HG02981 (cell line): ENCODE results near the gene NRIP2.

Experiments used
- ATAC-seq: cut with Tn5 transposase; IDR thresholded peaks from one replicate; pipeline ENCODE4 v1.9.1; 2021; ENCODE audit warnings: mild to moderate bottlenecking, moderate library complexity; ENCODE audit not compliant: unreplicated experiment

Gene NRIP2

DNA sequence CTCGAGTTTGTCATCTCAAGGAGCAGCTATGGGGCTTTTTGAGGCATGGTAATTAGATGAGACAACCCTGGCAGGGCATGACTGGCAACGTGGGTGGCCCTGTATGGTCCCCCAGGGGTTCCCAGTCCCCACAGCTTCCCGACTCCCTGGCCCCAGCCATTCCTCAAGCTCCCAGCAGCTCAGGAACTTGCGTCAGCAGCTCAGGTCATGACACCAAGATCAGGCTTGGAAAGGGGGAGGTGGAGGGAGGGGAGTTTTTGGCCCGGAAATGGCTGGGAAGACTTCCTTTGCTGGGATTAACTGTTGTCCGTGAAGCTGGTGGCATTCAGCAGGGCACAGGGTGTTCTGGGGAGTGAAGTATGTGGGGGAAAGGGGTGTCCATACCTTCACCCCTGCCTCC, 10.4 kb upstream of the NRIP2 start:
- no peak for ATAC-seq

DNA sequence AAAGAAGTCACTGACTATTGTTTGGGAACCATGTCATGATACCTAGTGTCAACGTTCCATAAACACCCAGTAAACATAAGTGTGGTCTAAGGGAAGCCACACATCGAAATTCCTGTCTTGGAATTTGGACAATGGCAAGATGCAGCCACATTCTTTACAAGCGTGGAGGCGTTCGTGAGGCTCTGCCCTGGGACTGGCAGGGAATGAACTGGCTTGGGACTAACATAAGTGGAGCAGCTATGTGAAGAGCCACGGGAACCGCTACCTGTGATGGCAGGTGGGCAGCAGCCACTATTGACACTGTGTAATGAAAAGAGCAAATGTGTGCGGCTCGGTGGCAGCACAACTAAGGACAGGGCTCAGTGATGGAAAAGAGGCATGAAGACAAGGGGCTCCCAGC, 10.0 kb upstream of the NRIP2 start:
- ATAC-seq = no peak

DNA sequence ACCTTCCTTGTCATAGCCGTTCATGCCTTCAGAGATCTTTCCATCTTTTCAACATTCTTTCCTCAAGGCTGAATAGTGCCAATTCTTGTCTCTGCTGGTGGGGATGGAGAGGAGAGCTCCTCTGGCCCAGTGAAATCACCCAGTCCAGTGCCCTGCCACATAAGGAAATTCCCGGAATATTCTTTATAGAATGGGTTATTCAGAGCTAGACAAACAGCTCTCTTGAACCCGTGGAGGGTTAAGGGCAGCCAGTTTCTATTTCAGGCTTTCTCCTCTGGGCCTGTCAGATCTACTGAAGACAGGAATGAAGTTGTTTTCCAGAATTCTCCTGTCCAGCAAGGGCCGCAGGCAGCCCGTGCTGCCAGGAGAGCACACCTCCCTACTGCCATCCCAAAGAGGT, 8.1 kb upstream of the NRIP2 start:
- ATAC-seq = no peak

DNA sequence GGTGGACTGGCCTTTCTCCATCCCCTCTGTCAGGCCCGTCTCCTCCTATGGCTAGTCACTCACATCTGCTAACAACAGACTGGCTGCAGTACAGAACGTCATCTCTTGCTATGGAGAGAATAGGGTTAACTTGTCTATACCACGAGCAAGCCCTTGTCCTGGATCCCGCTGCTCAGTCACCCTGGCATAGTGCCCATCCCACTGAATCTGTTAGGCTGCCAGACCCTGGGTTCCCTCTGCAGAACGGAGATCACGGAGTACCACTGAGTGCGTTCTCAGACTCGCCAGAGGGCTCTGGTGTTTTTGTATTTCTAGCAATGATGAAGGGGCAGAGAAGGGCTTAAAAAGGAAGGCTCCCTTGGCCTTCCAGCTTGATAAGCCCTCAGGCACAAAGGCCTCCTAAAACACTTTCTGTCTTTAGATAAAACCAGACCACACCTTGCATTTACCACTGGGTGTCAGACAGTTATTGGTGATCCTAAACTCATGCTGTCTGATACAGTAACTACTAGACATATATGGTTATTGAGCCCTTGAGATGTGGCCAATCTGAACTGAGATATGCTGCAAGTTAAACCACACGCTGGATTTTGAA, 6.3 kb upstream of the NRIP2 start:
- no peak for ATAC-seq

DNA sequence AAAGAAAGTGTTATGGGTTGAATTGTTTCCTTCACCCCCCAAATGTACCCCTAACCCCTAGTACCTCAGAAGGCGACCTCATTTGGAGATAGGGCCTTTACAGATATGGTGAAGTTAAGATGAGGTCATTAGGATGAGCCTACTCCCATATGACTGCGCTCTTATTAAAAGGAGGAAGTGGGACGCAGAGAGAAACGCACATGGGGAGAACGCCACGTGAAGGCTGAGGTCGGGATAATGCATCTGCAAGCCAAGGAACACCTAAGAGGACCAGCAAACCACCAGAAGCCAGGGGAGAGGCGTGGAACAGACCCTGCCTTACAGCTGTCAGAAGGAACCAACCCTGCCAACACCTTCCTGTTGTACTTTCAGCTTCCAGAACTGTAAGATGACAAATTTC, 1.7 kb upstream of the NRIP2 start:
- no peak for ATAC-seq

DNA sequence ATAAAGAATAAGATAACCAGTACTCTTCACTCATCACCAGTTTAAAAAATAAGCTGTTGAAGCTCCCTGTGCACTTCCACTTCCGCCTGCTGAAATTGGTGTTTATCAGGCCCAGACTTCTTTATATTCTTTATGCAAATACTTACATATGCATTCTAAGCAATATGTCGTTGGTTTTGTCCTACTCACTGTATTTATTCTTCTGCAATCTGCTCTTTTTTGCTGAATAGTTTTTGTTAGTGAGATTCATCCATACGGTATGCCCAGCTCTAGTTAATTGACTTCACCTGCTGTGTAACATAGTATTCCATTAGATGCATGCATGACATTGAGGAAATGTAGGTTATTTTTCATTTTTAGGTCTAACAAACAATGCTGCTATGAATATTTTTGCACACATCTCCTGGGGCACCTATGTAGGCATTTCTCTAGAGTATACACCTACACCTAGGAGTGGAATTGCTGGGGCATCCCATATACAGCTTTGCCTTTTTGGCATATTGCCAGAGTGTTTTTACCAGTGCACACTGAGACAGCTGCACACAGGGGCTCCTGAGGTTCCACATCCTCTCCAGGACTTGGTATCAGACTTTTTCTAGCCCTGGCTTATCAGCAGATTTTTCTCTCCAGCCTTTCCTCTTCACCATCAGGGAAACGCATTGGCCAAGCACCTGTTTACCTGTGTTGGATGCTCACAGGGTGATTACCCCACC, 1.0 kb upstream of the NRIP2 start:
- ATAC-seq = no peak

DNA sequence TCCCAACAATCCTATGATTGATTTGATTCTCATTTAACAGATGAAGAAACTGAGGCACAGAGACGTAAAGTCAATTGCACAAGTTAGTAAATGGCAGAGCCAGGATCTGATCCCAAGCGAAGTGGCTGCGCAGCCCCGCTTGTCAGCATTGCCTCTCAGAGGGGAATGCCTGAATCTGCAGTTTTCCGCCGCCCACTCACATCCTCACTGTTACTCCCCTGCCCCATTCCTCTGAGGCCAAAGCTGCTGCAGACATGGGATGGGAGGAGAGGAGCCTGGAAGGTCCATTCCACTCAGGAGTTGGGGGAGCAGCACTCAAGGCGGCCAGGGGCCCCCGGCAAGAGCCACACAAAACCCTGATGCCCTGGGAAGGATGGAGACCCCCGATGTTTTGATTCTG, 1.0 kb downstream of the NRIP2 start:
- ATAC-seq = no peak

DNA sequence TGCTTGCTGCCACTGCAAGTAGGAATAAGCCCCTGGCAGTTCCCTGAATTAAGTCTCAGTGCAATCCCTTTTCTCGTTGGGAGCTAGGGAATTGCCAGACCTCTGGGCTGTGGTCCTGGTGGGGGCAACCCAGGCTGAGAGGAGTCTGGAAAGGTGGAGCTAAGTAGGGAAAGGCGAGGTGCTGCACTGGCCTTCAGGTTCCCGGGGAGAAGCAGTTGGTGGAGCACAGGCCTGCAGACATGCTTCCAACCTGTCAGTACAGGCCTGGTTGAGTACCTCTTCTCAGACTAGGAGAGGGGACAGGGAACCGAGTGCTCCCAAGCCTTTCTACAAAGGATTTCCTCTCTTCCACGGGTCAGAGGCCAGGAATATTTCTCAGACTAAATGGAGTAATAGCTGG, 1.5 kb downstream of the NRIP2 start:
- ATAC-seq = no peak

DNA sequence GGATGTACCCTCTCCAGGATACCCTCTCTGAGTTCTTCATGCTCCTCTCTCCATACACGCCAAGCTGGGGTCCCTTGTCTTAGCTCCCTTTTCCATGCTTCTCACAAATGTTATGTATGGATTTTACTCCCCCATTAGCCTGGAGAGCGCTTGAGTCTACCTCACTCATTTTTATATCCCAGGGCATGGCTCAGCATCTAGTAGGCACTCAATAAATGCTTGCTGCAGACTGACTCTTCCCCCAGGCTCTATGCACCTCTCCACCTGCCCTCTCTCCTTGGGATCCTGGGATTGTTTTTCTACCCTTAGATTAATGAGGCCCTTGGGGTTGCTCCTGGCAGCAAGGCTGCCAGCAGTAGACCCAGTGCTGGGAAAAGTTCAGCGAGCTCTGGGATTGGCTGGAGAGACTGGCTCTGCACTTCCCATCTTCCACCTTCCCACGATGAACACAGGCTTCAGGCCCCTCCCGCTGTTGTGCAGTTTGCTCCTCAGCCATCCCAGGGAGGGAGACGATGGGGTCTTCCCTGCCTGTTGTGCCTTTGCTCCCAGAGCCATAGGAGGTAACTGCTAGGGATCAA, 2.2 kb downstream of the NRIP2 start:
- no peak for ATAC-seq

DNA sequence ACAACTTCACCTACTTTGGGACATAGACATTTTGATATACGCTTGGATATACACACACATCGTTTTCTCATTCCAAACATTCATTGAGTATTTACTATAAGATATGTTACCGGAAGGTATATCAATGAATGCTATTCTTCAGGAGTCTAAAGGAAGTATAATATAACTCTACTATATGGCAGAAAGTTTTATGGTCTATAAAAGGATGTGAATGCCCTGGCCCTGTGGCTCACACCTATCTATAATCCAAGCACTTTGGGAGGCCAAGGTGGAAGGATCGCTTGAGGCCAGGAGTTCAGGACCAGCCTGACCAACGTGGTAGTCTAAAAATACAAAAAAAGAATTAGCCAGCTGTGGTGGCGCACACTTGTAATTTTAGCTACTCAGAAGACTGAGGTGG, 5.6 kb downstream of the NRIP2 start:
- no peak for ATAC-seq

DNA sequence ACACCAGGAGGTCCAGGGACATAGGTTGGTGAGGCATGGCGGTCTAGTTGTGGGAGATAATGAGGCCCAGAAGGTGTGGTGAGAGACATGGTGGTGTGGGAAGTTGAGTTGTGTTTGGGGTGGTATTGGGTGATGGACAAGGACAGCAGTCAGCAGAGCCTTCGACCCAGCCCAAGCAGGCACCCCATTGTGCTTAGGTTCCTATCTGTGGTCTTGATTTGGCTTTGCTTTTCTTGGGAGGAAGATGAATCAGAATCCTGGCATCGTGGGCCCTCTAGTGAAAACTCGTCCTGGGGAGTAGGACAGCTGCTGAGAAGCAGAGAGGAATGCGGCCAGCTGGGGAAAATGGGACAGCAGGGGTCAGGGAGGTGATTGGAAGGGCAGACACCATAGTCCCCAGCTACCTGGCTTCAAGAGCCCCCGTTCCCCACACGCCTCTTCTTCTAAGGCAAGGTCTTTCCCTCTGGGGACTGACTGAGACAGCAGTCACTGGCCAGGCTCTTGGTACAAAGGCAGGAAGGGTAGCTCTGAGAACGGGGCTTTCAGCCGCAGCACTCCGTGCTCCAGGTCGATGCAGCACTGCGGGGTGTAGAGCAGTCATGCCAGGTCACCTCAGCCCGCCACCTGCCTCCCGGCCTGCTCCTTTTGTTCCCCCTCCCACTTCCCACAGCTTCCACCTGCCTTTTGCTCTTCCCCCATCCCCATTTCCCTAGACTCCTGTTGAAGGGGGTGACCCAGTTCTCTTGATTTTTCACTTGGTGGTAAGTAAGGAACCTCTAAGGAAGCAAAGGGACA, 7.9 kb downstream of the NRIP2 start:
- no peak for ATAC-seq

DNA sequence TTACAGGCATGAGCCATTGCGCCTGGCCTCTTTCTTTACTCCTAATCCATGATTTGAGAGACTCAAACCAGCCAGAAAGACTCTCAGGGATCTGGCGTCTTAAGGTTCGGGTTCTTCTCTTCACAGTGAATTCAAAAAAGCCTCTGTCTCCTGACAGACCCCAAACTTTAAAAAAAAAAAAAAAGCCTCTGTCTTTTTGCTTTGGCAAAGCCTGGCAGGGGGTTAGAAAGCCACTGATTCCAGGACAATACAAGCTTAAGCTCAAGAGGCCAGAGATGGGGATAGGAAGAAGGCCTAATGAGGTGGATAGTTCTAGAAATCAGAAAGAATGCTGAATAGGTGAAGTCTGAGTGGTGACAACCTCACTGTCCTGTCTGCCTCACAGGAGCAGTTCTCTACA, 8.8 kb downstream of the NRIP2 start:
- ATAC-seq = no peak

DNA sequence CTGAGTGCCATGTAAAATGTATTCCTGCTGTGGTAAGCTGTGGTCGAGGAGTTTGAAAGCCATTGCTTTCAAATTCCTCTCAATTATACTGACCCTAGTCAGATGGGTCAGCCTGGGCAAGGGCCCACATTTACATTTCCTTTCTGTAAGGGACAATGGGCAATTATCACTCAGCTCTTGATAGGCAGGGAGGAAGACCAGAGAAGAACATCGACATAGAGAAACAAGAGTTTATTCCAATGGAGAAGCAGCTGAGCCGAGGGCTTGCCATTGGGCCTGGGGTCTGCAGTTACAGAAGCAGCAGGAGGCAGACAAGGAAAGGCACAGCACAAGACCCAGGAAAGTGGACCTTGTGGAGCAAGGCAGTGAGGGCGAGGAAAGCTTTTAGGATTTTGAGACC, 9.7 kb downstream of the NRIP2 start:
- ATAC-seq = no peak

DNA sequence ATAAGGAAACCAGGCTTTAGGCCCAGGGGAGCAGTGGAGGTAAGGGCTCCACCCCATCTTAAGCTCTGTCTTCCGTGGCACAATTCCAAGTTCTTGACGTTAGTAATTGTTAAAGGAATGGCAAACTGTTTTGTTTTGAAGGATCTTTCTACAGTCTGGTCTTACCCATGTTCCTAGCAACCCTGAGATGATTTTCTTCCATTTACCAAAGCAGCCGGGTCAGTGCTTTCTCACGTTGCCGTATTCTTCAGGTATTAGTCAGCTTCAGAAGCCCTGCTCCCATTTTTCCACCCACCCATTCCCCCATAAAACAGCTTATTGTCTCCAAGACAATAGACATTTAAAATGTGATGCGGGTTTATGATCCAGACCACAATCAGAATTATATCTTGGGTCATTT, 10.3 kb downstream of the NRIP2 start:
- no peak for ATAC-seq

DNA sequence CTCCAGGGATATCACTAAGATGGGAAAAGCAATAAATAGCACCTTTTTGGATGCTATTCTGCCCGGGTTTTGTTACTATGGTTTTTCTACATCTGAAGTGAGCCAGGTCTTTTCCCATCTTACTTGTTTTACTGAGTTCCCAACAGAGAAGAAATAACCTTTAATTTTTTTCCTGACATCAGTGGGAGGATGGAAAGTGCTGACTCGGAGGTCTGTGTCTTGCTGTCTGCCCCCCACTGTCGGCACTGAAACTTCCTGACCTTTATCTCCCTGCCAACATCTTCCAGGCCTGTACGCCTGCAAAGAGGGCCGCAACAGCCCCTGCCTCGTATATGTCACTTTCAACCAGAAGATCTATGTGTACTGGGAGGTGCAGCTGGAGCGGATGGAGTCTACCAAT, 11.4 kb downstream of the NRIP2 start:
- ATAC-seq = no peak

DNA sequence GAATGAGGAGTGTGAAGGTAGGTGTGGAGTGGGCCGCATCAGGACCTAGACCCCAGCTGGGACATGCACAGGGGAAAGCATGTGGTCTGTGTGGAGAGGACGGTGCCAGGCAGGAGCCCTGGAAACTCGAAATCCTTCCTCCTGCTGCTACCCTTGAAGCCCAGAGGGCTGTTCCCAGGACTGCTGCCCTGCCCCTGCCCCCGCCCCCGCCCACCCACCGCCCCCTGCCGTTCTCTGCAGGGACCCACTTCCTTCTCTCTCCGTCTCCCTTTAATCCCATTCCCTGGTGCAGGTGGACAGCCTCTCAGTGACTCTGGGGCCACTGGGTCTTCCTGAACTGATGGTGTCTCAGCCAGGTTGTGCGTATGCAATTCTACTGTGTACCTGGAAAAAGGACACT, 14.4 kb downstream of the NRIP2 start:
- no peak for ATAC-seq

DNA sequence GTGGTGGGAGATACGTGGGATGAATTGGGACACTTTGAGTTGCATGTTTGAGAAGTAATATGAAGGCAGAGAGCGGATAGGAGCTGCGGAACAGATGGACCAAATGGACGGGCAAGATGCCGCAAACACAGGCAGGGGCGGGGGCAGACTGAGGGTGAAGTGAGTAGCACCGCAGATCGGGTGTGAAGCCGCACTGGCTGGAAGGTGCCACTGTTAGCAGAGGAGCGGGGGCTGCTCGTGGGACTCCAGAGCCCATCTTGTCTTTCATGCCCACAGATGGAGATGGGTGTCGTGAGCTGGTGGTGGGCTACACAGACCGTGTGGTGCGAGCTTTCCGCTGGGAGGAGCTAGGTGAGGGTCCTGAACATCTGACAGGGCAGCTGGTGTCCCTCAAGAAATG, 15.0 kb downstream of the NRIP2 start:
- no peak for ATAC-seq

DNA sequence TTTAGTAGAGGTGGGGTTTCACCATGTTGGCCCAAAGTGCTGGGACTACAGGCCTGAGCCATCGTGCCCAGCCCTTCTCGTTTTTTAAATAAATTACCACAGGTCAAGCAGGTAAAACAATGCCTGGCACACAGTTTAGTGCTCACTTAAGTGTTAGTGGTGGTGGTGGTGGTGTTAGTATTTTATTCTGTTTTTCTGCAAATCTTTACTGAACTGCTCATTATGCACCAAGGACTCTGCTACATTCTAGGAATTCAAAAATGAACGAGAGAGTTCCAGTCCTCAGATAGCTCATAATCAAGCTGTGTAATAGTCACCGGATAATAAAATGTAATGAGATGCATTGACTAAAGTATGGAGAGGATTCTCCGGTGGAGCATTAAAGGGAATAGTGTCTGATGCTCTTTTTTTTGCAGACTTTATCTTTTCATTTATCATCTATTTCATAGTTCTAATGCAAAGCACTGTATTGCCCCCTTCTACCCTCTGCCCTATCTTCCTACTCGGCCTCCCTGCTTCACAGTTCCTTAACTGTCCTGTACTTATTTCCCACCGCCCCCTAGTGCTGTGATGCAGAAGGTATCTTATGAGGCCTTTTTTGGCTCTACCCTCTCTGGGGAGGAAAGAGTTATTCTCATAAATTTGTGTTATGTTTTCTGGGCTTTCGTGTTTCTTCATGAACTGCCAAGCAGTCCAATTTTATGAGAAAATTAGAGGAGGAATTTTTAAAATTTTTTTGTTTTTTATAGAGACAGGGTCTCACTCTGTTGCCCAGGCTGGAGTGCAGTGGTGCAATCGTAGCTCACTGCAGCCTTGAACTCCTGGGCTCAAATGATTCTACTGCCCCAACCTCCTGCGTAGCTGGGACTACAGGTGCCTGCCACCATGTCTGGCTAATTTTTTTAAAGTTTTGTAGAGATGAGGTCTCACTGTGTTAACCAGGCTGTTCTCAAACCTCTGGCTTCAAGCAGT, 21.3 kb downstream of the NRIP2 start:
- ATAC-seq = peak; percentile 32

DNA sequence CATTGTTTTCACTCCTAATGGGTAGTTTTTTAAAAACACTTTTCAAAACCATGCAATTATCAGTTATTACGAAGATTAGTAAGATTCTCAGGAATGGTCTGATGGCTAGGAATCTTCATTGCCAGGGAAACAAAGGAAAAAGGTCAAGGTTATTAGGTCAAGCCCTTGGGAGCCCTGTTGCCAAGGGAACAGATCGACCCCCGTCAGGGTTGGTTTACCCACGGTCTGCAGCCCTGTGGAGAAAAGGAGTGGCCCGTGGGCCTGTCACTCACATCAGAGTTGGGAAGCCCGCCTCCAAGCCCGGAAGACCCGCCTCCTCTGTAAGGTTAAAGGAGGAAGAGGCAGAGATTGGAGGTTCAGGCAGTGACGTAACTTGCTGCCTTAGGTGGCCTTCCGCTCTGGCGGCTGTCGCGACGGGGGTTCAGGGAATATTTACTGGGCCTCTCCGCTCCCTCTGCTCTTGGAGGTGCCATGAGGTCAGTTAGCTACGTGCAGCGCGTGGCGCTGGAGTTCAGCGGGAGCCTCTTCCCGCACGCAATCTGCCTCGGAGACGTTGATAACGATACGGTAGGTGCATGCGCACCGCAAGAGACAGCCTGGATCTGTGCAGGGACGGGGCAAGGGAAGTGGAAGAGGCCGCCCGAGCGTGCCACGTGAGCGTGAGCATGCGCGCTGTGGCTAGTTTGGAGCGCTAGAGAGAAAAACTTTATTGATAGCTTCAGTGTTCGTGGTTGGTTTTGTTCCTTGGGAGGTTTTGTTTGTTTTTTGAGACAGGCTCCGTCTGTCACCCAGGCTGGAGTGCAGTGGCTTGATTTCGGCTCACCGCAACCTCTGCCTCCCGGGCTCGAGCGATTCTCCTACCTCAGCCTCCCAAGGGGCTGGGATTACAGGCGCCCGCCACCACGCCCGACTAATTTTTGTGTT, 22.3 kb downstream of the NRIP2 start, which contains the start of gene ITFG2:
ITFG2 (plus strand) TSS at position 379 of the 924 bp plus-strand sequence; CDS start at position 472, 93 bp downstream.
- peak; percentile 95 for ATAC-seq

DNA sequence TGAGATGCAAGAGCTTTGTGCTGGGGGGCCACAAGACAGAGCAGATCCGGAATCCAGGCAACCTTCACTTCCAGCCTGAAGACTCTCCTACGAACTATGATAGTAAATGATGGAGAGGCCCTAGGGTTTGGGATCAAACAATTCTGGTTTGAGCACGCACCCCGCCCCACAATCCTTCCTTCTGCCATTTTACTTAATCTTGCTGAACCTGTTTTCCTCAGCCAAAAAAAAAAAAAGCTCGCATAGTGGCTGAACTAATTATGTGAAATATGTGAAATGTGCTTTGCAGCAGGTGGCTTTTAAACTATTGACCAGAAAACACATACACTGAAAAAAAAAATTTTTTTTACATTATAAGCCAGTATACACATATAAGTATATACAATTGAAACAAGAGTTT, 23.0 kb downstream of the NRIP2 start:
- no peak for ATAC-seq
